ACHN (cell line): ENCODE results near the gene SORL1-AS1.

Experiments used
- DNase-seq: peaks from one replicate; pipeline ENCODE4 v3.0.0-alpha.2; 2015
- in situ Hi-C: cut with HindIII; loops from 2 replicates; pipeline ENCODE4 v1.10.0; 2017; ENCODE audit warnings: low sequenced_read_pairs, low pct_ligation_motif_present, low pct_unique_long_range_greater_than_20kb

SORL1-AS1 gene

GRCh38 chr11:121439337-121439736 is 13.4 kb downstream of the SORL1-AS1 start:
- DNase-seq: no peak
- in situ Hi-C loops: no loop called here

DNA sequence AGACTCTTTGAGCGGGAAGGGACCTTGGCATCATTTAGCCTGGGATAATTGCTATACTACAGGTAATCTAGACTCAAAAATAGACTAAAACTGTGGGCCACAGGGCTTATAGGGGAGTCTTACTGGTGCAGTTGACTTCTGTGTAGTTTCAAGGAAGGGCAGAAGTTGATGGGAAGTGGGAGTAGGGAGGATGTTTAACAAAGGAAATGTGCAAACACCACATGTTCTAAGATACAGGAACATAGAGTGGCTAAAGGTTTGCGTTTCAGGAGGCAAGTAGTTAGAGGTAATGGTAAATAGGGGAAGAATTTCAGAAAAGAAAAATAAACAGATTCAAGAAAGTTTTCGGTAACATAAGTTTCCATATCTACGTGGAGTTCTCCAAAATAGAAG is 15.1 kb downstream of the SORL1-AS1 start:
- in situ Hi-C loops: no loop called here
- no peak for DNase-seq

DNA sequence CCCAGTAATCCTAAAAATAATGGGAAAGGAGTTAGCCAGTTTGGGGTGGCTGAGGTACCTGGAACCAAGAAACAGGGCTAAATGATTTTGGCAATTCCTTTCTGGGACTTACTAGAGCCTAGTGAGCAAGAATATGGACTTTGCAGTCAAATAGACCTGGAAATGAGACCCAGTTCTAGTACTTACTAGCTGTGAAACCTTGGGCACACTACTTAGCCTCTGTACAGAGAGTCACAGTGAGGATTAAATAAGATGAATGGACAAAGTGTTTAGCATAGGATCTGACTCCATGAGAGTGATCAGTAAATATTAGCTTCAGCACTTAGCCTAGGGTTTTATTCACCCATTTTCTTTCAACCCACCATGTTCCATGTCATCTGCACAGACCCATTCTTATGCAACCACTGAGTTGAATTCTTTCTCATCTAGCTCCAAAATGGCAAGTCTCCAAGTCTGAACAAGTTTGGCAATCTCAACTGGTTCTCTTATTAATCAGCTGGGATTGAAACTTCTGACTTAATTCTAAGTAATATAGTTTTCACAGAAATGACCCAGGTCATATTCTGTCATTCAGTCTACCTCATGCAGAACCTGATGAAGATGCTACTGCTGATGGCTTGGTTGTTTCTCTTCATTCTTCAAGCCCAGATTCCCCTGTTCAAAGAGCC is 15.6 kb downstream of the SORL1-AS1 start:
- DNase-seq: no peak
- in situ Hi-C loops: no loop called here

DNA sequence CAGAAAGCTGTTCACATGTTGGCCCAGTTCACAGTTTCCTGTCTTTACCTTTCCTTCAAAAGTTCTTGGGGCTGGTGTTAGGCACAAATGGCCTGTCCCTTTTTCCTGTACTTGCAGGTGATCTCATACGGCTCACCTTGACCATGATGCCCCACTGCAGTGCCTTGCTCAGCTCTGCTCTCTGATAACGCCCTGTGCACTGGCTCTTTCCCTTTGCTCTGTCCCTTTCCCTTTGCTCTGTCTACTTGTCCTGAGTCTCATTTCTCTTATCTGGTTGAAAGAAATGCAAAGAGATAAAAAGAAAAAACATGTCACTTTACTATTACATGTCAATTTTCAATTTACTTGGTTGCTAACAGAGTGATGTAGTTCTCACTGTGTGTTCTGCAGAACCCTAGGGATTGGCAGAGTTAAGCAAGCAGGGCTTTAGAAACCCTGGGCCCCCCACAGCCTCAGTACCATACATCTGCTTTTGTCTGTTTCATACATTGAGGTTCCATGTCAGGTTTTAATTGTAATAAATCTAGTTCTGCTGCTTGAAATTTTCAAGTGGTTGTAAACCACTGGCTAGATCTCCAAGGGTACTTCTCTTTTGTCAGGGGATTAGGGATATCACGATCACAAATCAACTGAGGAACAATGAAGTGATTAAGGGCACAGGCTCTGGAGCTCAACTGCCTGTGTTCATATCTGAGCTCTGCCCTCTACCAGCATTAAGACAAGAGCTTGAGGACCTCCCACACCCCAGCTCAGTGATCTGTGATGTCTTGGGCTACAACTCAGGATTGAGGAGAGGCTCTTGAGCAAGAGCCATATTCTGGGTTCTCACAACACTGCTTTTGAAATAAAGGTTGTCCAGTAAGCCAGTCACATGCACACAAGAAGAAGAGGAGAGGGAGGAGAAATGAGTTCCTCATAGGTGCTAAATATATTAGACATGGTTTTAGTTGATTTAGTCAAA is 16.9 kb downstream of the SORL1-AS1 start:
- DNase-seq: no peak
- in situ Hi-C loops: no loop called here

GRCh38 chr11:121435132-121435531 is 17.6 kb downstream of the SORL1-AS1 start:
- DNase-seq: no peak
- in situ Hi-C loops: no loop called here

GRCh38 chr11:121431820-121432526 is 20.8 kb downstream of the SORL1-AS1 start:
- no peak for DNase-seq
- in situ Hi-C loops: no loop called here

GRCh38 chr11:121429556-121429955 is 23.2 kb downstream of the SORL1-AS1 start:
- DNase-seq: no peak
- in situ Hi-C loops: no loop called here

DNA sequence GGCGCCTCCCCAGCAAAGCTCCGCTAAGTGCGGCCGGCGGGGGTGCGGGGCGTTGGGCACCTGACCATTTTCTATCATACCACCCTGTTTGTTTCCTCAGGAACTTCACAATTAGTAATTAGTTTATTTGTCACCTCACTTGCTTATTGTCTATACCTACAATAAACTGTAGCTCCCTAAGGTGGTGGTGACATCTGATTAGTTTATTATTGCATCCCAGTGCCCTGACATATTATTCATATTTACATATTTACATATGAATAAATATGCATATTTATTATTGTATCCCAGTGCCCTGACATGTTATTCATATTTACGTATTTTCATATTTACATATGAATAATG is 25.4 kb downstream of the SORL1-AS1 start:
- no peak for DNase-seq
- in situ Hi-C loops: no loop called here

GRCh38 chr11:121426476-121427399 is 26.0 kb downstream of the SORL1-AS1 start:
- DNase-seq: peak; percentile 10
- in situ Hi-C loops: no loop called here

DNA sequence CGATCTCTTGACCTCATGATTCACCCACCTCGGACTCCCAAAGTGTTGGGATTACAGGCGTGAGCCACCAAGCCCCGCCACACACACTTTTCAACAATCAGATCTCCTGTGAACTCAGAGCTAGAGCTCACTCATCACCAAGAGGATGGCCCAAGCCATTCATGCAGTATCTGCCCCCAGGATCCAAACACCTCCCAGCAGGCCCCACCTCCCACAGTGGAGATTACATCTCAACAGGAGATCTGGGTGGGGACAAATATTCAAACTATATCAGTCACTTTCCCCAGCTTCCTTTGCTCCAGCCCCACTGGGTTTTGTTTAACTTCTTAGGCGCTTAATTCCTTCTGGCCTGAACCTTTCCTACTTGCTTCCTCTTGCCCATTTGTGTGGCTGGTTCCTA is 26.9 kb downstream of the SORL1-AS1 start:
- in situ Hi-C loops: no loop called here
- no peak for DNase-seq

- in situ Hi-C loops: no loop called here
- no peak for DNase-seq
Observed at GRCh38 chr11:121422675-121423074, 30.1 kb downstream of the SORL1-AS1 start.

- DNase-seq: no peak
- in situ Hi-C loops: no loop called here
Observed at GRCh38 chr11:121421149-121421901, 31.4 kb downstream of the SORL1-AS1 start.

- in situ Hi-C loops: no loop called here
Observed at GRCh38 chr11:121420398-121420797, 32.4 kb downstream of the SORL1-AS1 start.

GRCh38 chr11:121419836-121420235 is 32.9 kb downstream of the SORL1-AS1 start:
- DNase-seq: no peak
- in situ Hi-C loops: no loop called here

More at GRCh38 chr11:121420398-121420797, 32.4 kb downstream of the SORL1-AS1 start:
- DNase-seq: no peak

DNA sequence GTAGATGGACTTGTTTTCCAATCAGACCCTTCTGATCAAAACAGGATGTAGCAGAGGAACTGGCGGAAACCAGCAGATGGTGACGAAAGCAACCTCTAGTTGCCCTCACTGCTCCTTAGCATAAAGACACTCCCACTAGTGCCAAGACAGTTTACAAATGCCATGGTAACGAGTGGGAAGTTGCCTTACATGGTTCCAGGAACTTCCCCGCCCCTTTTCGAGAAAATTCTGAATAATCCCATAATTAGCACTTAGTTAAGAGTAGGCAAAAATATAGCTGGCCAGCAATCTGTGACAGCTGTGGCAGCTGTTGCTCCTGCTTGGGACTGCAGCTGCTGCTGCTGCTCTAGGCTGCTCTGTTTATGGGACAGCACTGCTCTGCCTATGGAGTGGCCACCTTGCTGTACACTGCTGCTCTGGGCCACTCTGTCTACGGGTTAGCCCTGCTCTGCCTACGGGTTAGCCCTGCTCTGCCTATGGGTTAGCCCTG is 34.1 kb downstream of the SORL1-AS1 start:
- no peak for DNase-seq
- in situ Hi-C loops: no loop called here

GRCh38 chr11:121417607-121418006 is 35.2 kb downstream of the SORL1-AS1 start:
- no peak for DNase-seq
- in situ Hi-C loops: no loop called here

DNA sequence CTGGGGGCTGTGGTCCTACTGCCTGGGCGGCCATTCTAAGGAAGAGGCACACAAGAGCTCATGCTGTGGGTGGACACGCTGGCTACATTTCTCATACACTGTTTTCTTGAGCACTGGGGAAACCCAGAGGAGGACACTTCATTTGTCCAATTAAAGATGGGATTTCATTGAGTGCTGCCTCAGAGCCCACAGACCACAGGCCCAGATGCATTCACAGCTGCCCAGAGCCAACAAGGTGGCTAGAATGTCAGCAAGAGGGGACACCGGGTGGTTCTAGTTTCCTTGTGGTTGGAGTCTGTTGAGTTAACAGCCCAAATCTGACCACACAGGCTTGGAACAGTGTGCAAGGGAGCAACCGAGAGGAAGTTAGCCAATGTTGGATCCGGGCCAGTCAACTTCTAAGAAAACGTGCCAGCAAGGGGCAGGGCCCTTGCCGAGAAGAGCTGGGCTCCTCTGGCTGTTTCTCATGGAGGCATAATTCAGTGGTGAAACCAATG is 35.7 kb downstream of the SORL1-AS1 start:
- DNase-seq: peak; percentile 68
- in situ Hi-C loops: no loop called here
